Caco-2 (cell line): ENCODE measurements around the gene ZNF76. TPM values are rescaled to one million over a fixed set of nuclear protein-coding genes. Genes with fewer than 3 reads are reported as not detected.

Source experiments
- BruUV-seq: library from RNA; stranded (reverse); fragments of 400-500 nt; replicated peaks from 2 replicates; lab custom pipeline; 2021; lab: Mats Ljungman, UMichigan
- CTCF ChIA-PET: fragments of 300-600 bp; sonication (Branson Sonifier 250); formaldehyde crosslinking; loops from one replicate; lab custom pipeline; 2022; ENCODE audit warnings: antibody characterized with exemption; lab: Charles Lee
- POLR2A ChIA-PET: fragments of 300-600 bp; sonication (Branson Sonifier 250); formaldehyde crosslinking; loops from one replicate; lab custom pipeline; 2022; ENCODE audit warnings: antibody characterized with exemption; lab: Charles Lee
- DNase-seq, 2 experiments: peaks; one replicate each; pipeline versions ENCODE4 v3.0.0 to v3.0.0-alpha.2; 2020 to 2022
- H3K27me3 ChIP-seq: replicated peaks from 2 replicates; pipeline ENCODE4 v1.6.0; 2011; ENCODE audit warnings: low read length; ENCODE audit not compliant: control insufficient read depth, insufficient read depth
- H3K36me3 ChIP-seq: 2 replicates; pipeline ENCODE4 v1.5.1; 2011; ENCODE audit warnings: low read length; ENCODE audit not compliant: control insufficient read depth, insufficient read depth
- H3K4me1 ChIP-seq: fragments of 250-450 bp; sonication (Bioruptor Pico); 2 replicates; pipeline ENCODE4 v1.5.1; 2020; ENCODE audit warnings: mild to moderate bottlenecking
- H3K4me3 ChIP-seq: 2 replicates; pipeline ENCODE4 v1.5.1; 2011; ENCODE audit warnings: low read depth, mild to moderate bottlenecking, control low read depth, low read length
- H3K9me3 ChIP-seq: fragments of 250-450 bp; sonication (Bioruptor Pico); 2 replicates; pipeline ENCODE4 v1.5.1; 2020; ENCODE audit warnings: mild to moderate bottlenecking, moderate library complexity
- H3K27ac Mint-ChIP-seq: one replicate; pipeline ENCODE4 v1.8.0; 2022; ENCODE audit warnings: mixed read lengths; ENCODE audit not compliant: unreplicated experiment
- H3K27me3 Mint-ChIP-seq: one replicate; pipeline ENCODE4 v1.8.0; 2022; ENCODE audit warnings: mixed read lengths; ENCODE audit not compliant: insufficient read depth, unreplicated experiment
- H3K36me3 Mint-ChIP-seq: one replicate; pipeline ENCODE4 v1.8.0; 2022; ENCODE audit warnings: mild to moderate bottlenecking, mixed read lengths; ENCODE audit not compliant: insufficient read depth, unreplicated experiment
- H3K4me1 Mint-ChIP-seq: one replicate; pipeline ENCODE4 v1.8.0; 2022; ENCODE audit warnings: low read depth, mixed read lengths; ENCODE audit not compliant: unreplicated experiment
- H3K4me3 Mint-ChIP-seq: one replicate; pipeline ENCODE4 v1.8.0; 2022; ENCODE audit warnings: mild to moderate bottlenecking, moderate library complexity, mixed read lengths; ENCODE audit not compliant: unreplicated experiment
- H3K9me3 Mint-ChIP-seq: one replicate; pipeline ENCODE4 v1.8.0; 2022; ENCODE audit warnings: mixed read lengths; ENCODE audit not compliant: unreplicated experiment
- intact Hi-C: fragments of 100-400 bp; cut with micrococcal nuclease; formaldehyde crosslinking; loops from one replicate; pipeline ENCODE4 v1.10.0; 2022; ENCODE audit not compliant: unreplicated experiment
- total RNA-seq: library from RNA; stranded (reverse); gene quantifications from 2 replicates; pipeline ENCODE4 v1.2.3, GENCODE V29; 2022
- TF ChIP-seq, protein P1 (sequence below), 2 experiments: fragments of 200-600 bp in 1 of 2; IDR thresholded peaks; 1 replicate in 1 of 2; 2 replicates in 1 of 2; pipeline versions ENCODE4 v1.5.1 to v1.8.0; 2011 to 2022; ENCODE audit warnings: antibody characterized with exemption in 1 of 2, control low read depth in 1 of 2, inconsistent platforms in 1 of 2, low read depth in 1 of 2, low read length in 1 of 2, mild to moderate bottlenecking in 1 of 2, moderate library complexity in 1 of 2; ENCODE audit not compliant: insufficient read depth in 1 of 2, severe bottlenecking in 1 of 2, unreplicated experiment in 1 of 2

The ZNF76 gene
- total RNA-seq, 1 experiment from 2014 or later = 22.7 TPM

DNA sequence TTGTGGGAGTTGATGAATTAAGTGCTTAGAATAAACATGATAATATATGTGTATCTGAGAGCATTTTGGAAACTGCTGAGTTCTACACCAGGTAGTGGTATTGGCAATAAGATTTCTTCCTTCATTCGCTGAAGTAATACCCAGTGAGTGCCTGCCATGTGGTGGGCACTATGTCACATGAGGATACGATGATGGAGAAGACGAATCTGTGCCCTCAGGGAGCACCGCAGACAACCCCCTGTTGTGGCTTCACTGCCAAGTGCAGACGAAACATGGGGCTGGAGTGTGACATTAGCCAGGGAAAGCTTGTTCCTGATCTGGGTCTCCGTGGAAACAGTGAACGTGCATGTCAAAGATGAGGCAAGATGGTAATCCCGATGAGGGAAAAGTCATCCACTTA is 7.9 kb downstream of the ZNF76 start:
- Mint-ChIP-seq H3K4me3 (no peak overlapping the region), H3K9me3 (no peaks in the 10 kb centered on the region), H3K36me3 (no peaks in the 10 kb centered on the region), H3K4me1 (no peaks in the 10 kb centered on the region), H3K27me3 (no peaks in the 10 kb centered on the region), H3K27ac (no peak overlapping the region)
- Histone ChIP-seq H3K4me1 (no peaks in the 10 kb centered on the region), H3K27me3 (no peaks in the 10 kb centered on the region), H3K36me3 (no peaks in the 10 kb centered on the region), H3K4me3 (no peak overlapping the region), H3K9me3 (no peaks in the 10 kb centered on the region)
- BruUV-seq = no TSS peak
- CTCF ChIA-PET = interaction anchor here (1.0 kb wide), 1 partner anchor 8 kb away, joined by 4 read pairs; the partner anchor contains the start of gene ZNF76
- POLR2A ChIA-PET = no interaction called here
- TF ChIP-seq, protein P1, sequence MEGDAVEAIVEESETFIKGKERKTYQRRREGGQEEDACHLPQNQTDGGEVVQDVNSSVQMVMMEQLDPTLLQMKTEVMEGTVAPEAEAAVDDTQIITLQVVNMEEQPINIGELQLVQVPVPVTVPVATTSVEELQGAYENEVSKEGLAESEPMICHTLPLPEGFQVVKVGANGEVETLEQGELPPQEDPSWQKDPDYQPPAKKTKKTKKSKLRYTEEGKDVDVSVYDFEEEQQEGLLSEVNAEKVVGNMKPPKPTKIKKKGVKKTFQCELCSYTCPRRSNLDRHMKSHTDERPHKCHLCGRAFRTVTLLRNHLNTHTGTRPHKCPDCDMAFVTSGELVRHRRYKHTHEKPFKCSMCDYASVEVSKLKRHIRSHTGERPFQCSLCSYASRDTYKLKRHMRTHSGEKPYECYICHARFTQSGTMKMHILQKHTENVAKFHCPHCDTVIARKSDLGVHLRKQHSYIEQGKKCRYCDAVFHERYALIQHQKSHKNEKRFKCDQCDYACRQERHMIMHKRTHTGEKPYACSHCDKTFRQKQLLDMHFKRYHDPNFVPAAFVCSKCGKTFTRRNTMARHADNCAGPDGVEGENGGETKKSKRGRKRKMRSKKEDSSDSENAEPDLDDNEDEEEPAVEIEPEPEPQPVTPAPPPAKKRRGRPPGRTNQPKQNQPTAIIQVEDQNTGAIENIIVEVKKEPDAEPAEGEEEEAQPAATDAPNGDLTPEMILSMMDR (IDR thresholded peaks at IDR 0.05; ENCODE audit: insufficient read depth in 1 of 2, low read depth in 1 of 2, low read length in 1 of 2, severe bottlenecking in 1 of 2, unreplicated experiment in 1 of 2) = no peak
- intact Hi-C loops = no loop called here
- DNase-seq = no peak

DNA sequence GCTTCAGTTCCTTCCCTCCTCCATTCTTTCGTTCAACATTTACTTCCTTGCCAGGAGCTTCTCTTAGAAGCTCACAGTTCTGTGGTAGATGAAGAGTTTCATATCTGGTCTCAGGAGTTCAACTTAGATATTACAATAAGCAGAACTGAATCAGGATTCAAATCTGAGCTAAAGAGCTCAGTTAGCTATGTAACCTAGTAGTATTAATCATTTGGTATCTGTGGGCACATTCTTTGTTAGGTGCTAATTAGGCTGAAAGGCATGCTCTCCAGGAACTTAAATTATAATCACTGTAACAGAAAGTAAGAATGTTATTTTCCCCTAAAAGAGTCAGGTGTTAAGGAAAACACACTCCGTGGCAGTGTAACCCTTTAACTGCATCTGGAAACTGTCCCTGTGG is 8.4 kb downstream of the ZNF76 start:
- Mint-ChIP-seq H3K27me3 (no peaks in the 10 kb centered on the region), H3K27ac (no peak overlapping the region), H3K9me3 (no peaks in the 10 kb centered on the region), H3K4me1 (no peaks in the 10 kb centered on the region), H3K36me3 (no peaks in the 10 kb centered on the region), H3K4me3 (no peak overlapping the region)
- H3K27me3 ChIP-seq = no peaks in the 10 kb centered on the region
- no peak overlapping the region for H3K4me3 ChIP-seq
- H3K9me3 ChIP-seq = no peaks in the 10 kb centered on the region
- TF ChIP-seq, protein P1 (IDR thresholded peaks at IDR 0.05; ENCODE audit: insufficient read depth in 1 of 2, low read depth in 1 of 2, low read length in 1 of 2, severe bottlenecking in 1 of 2, unreplicated experiment in 1 of 2) = no peak
- intact Hi-C loops = no loop called here
- CTCF ChIA-PET = interaction anchor here (1.0 kb wide), 1 partner anchor 9 kb away, joined by 4 read pairs; the partner anchor contains the start of gene ZNF76
- no peaks in the 10 kb centered on the region for H3K36me3 ChIP-seq
- H3K4me1 ChIP-seq = no peaks in the 10 kb centered on the region
- POLR2A ChIA-PET = no interaction called here
- DNase-seq = no peak
- BruUV-seq = no TSS peak

DNA sequence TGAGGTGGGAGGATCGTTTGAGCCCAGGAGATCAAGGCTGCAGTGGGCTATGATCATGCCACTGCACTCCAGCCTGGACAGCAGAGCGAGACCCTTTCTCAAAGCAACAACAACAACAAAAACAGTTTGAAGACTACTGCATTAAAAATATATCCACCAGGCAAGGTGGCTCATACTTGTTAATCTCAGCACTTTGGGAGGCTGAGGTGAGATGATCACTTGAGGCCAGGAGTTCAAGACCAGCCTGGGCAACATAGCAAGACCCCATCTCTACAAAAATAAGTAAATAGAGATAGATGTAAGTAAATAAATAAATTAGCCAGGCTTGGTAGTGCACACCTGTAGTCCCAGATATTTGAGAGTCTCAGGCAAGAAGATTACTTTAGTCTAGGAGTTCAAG is 12.5 kb downstream of the ZNF76 start:
- intact Hi-C loops = no loop called here
- Mint-ChIP-seq H3K36me3 (no peaks in the 10 kb centered on the region), H3K4me3 (no peak overlapping the region), H3K9me3 (no peaks in the 10 kb centered on the region), H3K27me3 (no peaks in the 10 kb centered on the region), H3K4me1 (no peaks in the 10 kb centered on the region), H3K27ac (no peak overlapping the region)
- no TSS peak for BruUV-seq
- no peak for DNase-seq
- Histone ChIP-seq H3K36me3 (no peaks in the 10 kb centered on the region), H3K27me3 (no peaks in the 10 kb centered on the region), H3K4me1 (no peaks in the 10 kb centered on the region), H3K4me3 (no peak overlapping the region), H3K9me3 (no peaks in the 10 kb centered on the region)
- TF ChIP-seq, protein P1 (IDR thresholded peaks at IDR 0.05; ENCODE audit: insufficient read depth in 1 of 2, low read depth in 1 of 2, low read length in 1 of 2, severe bottlenecking in 1 of 2, unreplicated experiment in 1 of 2) = no peak
- POLR2A ChIA-PET = no interaction called here
- CTCF ChIA-PET = interaction anchor here (0.6 kb wide), 1 partner anchor 196 kb away, joined by 6 read pairs; no protein-coding TSS in a partner anchor
